GM23338 (cell line): ENCODE data around the gene P4HA1.

Source experiments
- CTCF ChIP-seq, 2 experiments: fragments of 200-600 bp in 1 of 2; sonication (generic) in 1 of 2; conservative IDR thresholded peaks; 2 replicates each; pipeline versions ENCODE4 v1.5.1 to v1.6.1; 2016 to 2017; ENCODE audit warnings: antibody characterized with exemption in 2 of 2, low read depth in 2 of 2, mild to moderate bottlenecking in 2 of 2, moderate library complexity in 1 of 2
- REST ChIP-seq: IDR thresholded peaks from one replicate; pipeline ENCODE4 v1.6.1; 2018; ENCODE audit warnings: antibody characterized with exemption; ENCODE audit not compliant: unreplicated experiment

- TF ChIP-seq REST (no peak), CTCF (conservative IDR thresholded peaks at IDR 0.05; ENCODE audit: low read depth in 2 of 2) (no peak)
These were observed 3.8 kb downstream of the P4HA1 start for GRCh38 chr10:73092830-73093229.
